GM12892 (cell line): Measurements from ENCODE around the gene BTRC.

Experiments
- POLR2A ChIP-seq: IDR thresholded peaks from 2 replicates; pipeline ENCODE4 v1.6.1; 2011; ENCODE audit warnings: low read depth, low read length, control low read depth
- POLR2AphosphoS5 ChIP-seq: IDR thresholded peaks from 2 replicates; pipeline ENCODE4 v1.6.1; 2011; ENCODE audit warnings: low read depth, low read length, control low read depth

- TF ChIP-seq POLR2A (no peak), POLR2AphosphoS5 (no peak)
Observed at GRCh38 chr10:101489355-101489754, 135.4 kb downstream of the BTRC start.
